ENCODE results near the gene MATCAP1. TPM values are rescaled to one million over a fixed set of nuclear protein-coding genes. Genes with fewer than 3 reads are reported as not detected.

MATCAP1 gene
- total RNA-seq, 4 donors from 2014 or later: 10.1 to 36.9 (median 12.5) TPM

GRCh38 chr16:67193536-67193935 is 9.8 kb upstream of the MATCAP1 start:
- TF ChIP-seq CTCF (IDR thresholded peaks at IDR 0.05; ENCODE audit: low read depth): no peak

DNA sequence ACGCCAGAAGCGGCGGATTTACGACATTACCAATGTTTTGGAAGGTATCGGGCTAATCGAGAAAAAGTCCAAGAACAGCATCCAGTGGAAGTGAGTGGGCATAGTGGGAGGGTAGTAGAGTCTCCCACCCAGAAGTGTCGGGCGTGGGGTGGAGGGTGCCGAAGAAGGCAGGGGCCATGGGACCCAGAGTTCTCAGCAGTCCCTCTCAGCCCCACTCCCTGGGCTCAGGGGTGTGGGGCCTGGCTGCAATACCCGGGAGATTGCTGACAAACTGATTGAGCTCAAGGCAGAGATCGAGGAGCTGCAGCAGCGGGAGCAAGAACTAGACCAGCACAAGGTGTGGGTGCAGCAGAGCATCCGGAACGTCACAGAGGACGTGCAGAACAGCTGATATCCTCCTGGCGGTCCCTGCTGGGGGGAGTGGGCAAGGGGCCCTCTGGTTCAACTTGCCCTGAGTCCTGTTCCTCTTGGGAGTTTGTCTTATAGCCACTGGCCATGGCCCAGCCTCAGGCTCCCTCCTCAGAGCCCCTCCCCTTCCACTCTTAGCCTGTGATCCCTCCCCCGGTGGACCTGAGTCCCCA is 9.1 kb upstream of the MATCAP1 start:
- no peak for TF ChIP-seq CTCF (IDR thresholded peaks at IDR 0.05; ENCODE audit: low read depth)

- no peak for TF ChIP-seq CTCF (IDR thresholded peaks at IDR 0.05; ENCODE audit: low read depth)
Measured at GRCh38 chr16:67191995-67192681, 8.4 kb upstream of the MATCAP1 start, which contains the start of gene E2F4. Gene E2F4, plus strand, starts transcription at chr16:67192155. Its CDS starts 73 bp downstream, at chr16:67192228.

DNA sequence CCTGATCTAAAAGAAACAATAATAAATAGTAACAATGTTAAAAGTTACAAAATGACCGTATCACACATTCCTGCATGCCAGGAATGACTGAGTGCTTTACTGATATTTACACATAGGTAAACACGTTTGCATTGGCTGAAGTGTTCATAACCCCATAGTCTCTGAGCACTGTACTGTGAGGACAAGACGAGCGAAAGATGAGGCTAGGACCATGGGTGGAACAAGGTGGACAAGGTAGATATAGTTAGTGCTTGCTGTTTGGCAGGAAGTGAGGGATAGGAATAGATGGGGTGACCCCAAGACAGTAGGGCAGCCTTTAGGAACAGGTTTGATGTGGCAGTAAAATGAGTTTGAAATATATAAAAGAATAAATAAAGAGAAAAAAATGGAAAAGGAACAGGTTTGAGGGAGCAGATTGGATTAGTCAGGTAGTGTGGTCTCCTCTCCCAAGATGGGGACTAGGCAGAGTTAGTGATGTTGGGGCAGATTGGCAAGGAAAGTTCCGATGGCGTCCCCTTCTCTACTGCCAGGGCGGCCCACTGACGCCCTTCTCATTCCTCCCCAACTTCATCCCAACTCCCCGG is 7.7 kb upstream of the MATCAP1 start:
- TF ChIP-seq CTCF (IDR thresholded peaks at IDR 0.05; ENCODE audit: low read depth): no peak

DNA sequence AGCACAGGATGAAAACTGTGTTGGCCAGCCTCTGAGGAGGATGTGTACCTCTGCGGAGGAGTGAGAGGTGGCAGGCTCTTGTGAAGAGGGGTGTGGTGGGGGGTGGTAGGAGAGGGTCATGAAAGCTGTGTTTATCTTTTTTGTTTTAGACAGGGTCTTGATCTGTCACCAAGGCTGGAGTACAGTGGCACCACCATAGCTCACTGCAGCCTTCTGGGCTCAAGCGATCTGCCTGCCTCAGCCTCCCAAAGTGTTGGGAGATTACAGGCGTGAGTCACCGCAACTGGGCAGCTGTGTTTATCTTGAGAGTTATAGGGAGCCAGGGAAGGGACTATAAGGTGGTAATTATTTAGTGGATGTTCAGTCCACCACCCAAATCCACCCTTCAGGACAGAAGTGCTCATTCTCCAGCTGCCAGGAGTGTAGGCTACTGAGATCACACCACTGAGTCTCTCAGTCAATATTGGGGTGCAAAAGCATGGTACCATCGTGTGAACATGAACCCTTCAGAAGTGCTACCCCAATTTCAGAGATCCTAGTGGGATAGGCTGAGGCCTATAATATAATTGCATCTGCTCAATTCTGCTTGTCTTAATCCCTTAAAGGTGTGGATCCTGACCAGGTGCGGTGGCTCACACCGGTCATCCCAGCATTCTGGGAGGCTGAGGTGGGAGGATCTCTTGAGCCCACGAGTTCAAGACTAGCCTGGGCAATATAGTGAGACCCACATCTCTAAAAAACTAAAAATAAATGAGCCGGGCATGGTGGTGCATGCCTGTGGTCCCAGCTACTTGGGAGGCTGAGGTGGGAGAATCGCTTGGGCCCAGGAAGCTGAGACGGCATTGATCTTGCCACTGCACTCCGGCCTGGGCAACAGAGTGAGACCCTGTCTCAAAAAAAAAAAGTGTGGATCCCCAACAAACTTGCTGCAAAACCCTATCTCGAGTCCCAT is 7.0 kb upstream of the MATCAP1 start:
- TF ChIP-seq CTCF (IDR thresholded peaks at IDR 0.05; ENCODE audit: low read depth): no peak

- TF ChIP-seq CTCF (IDR thresholded peaks at IDR 0.05; ENCODE audit: low read depth): no peak
Measured at GRCh38 chr16:67190041-67190440, 6.3 kb upstream of the MATCAP1 start, which contains the start of gene EXOC3L1. Gene EXOC3L1, minus strand, starts transcription at chr16:67190136. Its CDS starts 460 bp downstream, at chr16:67189676.

Data from subcutaneous adipose tissue (tissue), 4 donors.